HepG2 (cell line): ENCODE data around the gene TSPAN15. TPM values are rescaled to one million over a fixed set of nuclear protein-coding genes. Genes with fewer than 3 reads are reported as not detected.

ENCODE experiments used
- ATAC-seq: fragments of 200-7000 bp; cut with Tn5 transposase; 3 replicates; pipeline ENCODE4 v1.9.1; 2020; ENCODE audit warnings: mild to moderate bottlenecking, moderate library complexity
- BruUV-seq: library from RNA; stranded (reverse); fragments of 400-500 nt; replicated peaks from 2 replicates; lab custom pipeline; 2021; lab: Mats Ljungman, UMichigan
- CTCF ChIA-PET: fragments of 300-600 bp; formaldehyde crosslinking; extraction: SDS; loops from one replicate; lab custom pipeline; 2021; ENCODE audit warnings: low total read pairs, inconsistent platforms, low intra/inter-chr PET ratio; lab: Yijun Ruan, JAX
- POLR2A ChIA-PET: fragments of 350-600 bp; sonication (Branson Sonifier 250); formaldehyde crosslinking; loops from one replicate; lab custom pipeline; 2020; ENCODE audit warnings: antibody characterized with exemption, inconsistent platforms; lab: Yijun Ruan, JAX
- DNase-seq: peaks from one replicate; pipeline ENCODE4 v3.0.0-alpha.2; 2015; ENCODE audit warnings: low spot score
- FAIRE-seq: peaks from 3 replicates; lab custom pipeline; 2011; peaks lifted over from hg19 to GRCh38; lab: Jason Lieb, UNC
- H2AFZ ChIP-seq: one replicate; pipeline ENCODE4 v1.6.1; 2011; ENCODE audit warnings: low read length, inconsistent platforms
- H3K27ac ChIP-seq: fragments of 300-600 bp; 3 replicates; pipeline ENCODE4 v1.8.0; 2011; ENCODE audit warnings: mixed run types, mild to moderate bottlenecking, mixed read lengths, low read length, inconsistent platforms; ENCODE audit not compliant: insufficient read depth; ENCODE audit errors: extremely low read length
- H3K27me3 ChIP-seq, 2 experiments: fragments of 200-600 bp in 1 of 2; 2 replicates in 1 of 2; 3 replicates in 1 of 2; pipeline versions ENCODE4 v1.6.0 to v1.8.0; 2011; ENCODE audit warnings: low read length in 2 of 2, mild to moderate bottlenecking in 2 of 2, moderate library complexity in 2 of 2, inconsistent platforms in 1 of 2; ENCODE audit not compliant: insufficient read depth in 2 of 2, control insufficient read depth in 1 of 2
- H3K36me3 ChIP-seq, 2 experiments: fragments of 200-600 bp in 1 of 2; replicated peaks in 1 of 2; 2 replicates in 1 of 2; 3 replicates in 1 of 2; pipeline versions ENCODE4 v1.5.1 to v1.8.0; 2011; ENCODE audit warnings: low read length in 2 of 2, inconsistent platforms in 1 of 2; ENCODE audit not compliant: insufficient read depth in 2 of 2, control insufficient read depth in 1 of 2
- H3K4me1 ChIP-seq: 2 replicates; pipeline ENCODE4 v1.5.1; 2012; ENCODE audit warnings: low read length, inconsistent platforms; ENCODE audit not compliant: insufficient read depth
- H3K4me2 ChIP-seq: 2 replicates; pipeline ENCODE4 v1.6.0; 2011; ENCODE audit warnings: low read depth, low read length, inconsistent platforms
- H3K4me3 ChIP-seq, 3 experiments: fragments of 200-600 bp in 1 of 3; sonication (generic), shearing (Covaris generic) in 1 of 3; replicated peaks in 1 of 3; 2 replicates each; pipeline ENCODE4 v1.5.1; 2011 to 2016; ENCODE audit warnings: low read length in 3 of 3, inconsistent platforms in 2 of 3, low read depth in 2 of 3, mild to moderate bottlenecking in 2 of 3, control low read depth in 1 of 3, mixed read lengths in 1 of 3; ENCODE audit not compliant: insufficient read depth in 1 of 3
- H3K79me2 ChIP-seq: one replicate; pipeline ENCODE4 v1.6.1; 2011; ENCODE audit warnings: low read length, inconsistent platforms; ENCODE audit not compliant: insufficient read depth
- H3K9ac ChIP-seq: 2 replicates; pipeline ENCODE4 v1.6.0; 2011; ENCODE audit warnings: mild to moderate bottlenecking, low read depth, low read length, inconsistent platforms; ENCODE audit not compliant: insufficient read depth
- H3K9me3 ChIP-seq: 2 replicates; pipeline ENCODE4 v1.5.1; 2012; ENCODE audit warnings: mild to moderate bottlenecking, low read length
- H4K20me1 ChIP-seq: 2 replicates; pipeline ENCODE4 v1.6.0; 2011; ENCODE audit warnings: inconsistent platforms, mild to moderate bottlenecking, low read length, moderate library complexity; ENCODE audit not compliant: insufficient read depth
- ARNT ChIP-seq: fragments of 450-650 bp; IDR thresholded peaks from 2 replicates; pipeline ENCODE4 v1.6.1; 2017
- KDM3A ChIP-seq: IDR thresholded peaks from 2 replicates; pipeline ENCODE4 v1.6.1; 2018; ENCODE audit warnings: low read depth, missing compliant biosample characterization
- SETDB1 ChIP-seq: sonication (generic); formaldehyde crosslinking; IDR thresholded peaks from 2 replicates; pipeline ENCODE4 v1.5.1; 2020; ENCODE audit warnings: missing genetic modification reagents, mild to moderate bottlenecking, borderline replicate concordance
- U2AF2 ChIP-seq: fragments of 200-400 bp; formaldehyde crosslinking; IDR thresholded peaks from 2 replicates; pipeline ENCODE4 v1.6.1; 2017; ENCODE audit warnings: low read depth, mild to moderate bottlenecking, low read length
- YEATS2 ChIP-seq: sonication (generic); formaldehyde crosslinking; IDR thresholded peaks from 2 replicates; pipeline ENCODE4 v1.4.0; 2020; ENCODE audit warnings: missing genetic modification reagents, borderline replicate concordance
- ZNF747 ChIP-seq: sonication (generic); formaldehyde crosslinking; IDR thresholded peaks from 2 replicates; pipeline ENCODE4 v1.8.1; 2023; ENCODE audit warnings: missing genetic modification reagents, mild to moderate bottlenecking, borderline replicate concordance
- ZNF782 ChIP-seq: sonication (generic); formaldehyde crosslinking; IDR thresholded peaks from 2 replicates; pipeline ENCODE4 v1.4.0; 2020; ENCODE audit warnings: missing genetic modification reagents, mild to moderate bottlenecking, borderline replicate concordance
- WGBS: methylation state at CpG from one replicate; pipeline ENCODE4 v1.1.6; 2017; ENCODE audit warnings: low lambda C conversion rate; 5-methylcytosine and 5-hydroxymethylcytosine counted together
- in situ Hi-C: cut with HindIII; loops from 2 replicates; pipeline ENCODE4 v1.10.0; 2017; ENCODE audit warnings: low pct_unique_long_range_greater_than_20kb; ENCODE audit not compliant: extremely low pct_ligation_motif_present
- intact Hi-C: fragments of 100-400 bp; cut with micrococcal nuclease; formaldehyde crosslinking; loops from one replicate; pipeline ENCODE4 v1.10.0; 2022; ENCODE audit not compliant: unreplicated experiment
- polyA plus RNA-seq, 8 experiments: library from polyadenylated mRNA; depleted of rRNA in 3 of 8; stranded (reverse) in 7 of 8; unstranded in 1 of 8; fragments of >200 nt; fragmentation: Illumina TruSeq in 4 of 8; extraction: Trizol in 4 of 8; gene quantifications; 2 replicates each; pipeline versions ENCODE4 v1.2.1 to v1.2.3, GENCODE V29; 2011 to 2016; ENCODE audit warnings: low read depth in 4 of 8, missing spikeins in 1 of 8, mixed read lengths in 1 of 8; ENCODE audit not compliant: insufficient read depth in 1 of 8
- total RNA-seq, 5 experiments: library from RNA; depleted of rRNA; stranded (reverse); fragments of >200 nt; fragmentation: Illumina TruSeq; extraction: Trizol; gene quantifications; 2 replicates each; pipeline ENCODE4 v1.2.3, GENCODE V29; 2016; ENCODE audit warnings: low read depth in 1 of 5
- TF ChIP-seq, protein P1 (sequence below): sonication (generic); formaldehyde crosslinking; IDR thresholded peaks from 2 replicates; pipeline ENCODE4 v1.4.0; 2020; ENCODE audit warnings: low read depth, missing genetic modification reagents
- TF ChIP-seq, protein P2 (sequence below): sonication (generic); formaldehyde crosslinking; IDR thresholded peaks from 2 replicates; pipeline ENCODE4 v1.4.0; 2020; ENCODE audit warnings: mild to moderate bottlenecking, low read depth, missing genetic modification reagents
- TF ChIP-seq, protein P3 (sequence below): fragments of 450-650 bp; IDR thresholded peaks from 2 replicates; pipeline ENCODE4 v1.6.1; 2017
- TF ChIP-seq, protein P4 (sequence below): sonication (generic); formaldehyde crosslinking; IDR thresholded peaks from 2 replicates; pipeline ENCODE4 v1.4.0; 2020; ENCODE audit warnings: missing genetic modification reagents, mild to moderate bottlenecking, borderline replicate concordance

TSPAN15 gene
- total and polyA plus RNA-seq, 2 of the 13 experiments (the other 11 are each of a cell fraction or from before 2014, with no cell fraction given), result 0.27 to 3.2 TPM

DNA sequence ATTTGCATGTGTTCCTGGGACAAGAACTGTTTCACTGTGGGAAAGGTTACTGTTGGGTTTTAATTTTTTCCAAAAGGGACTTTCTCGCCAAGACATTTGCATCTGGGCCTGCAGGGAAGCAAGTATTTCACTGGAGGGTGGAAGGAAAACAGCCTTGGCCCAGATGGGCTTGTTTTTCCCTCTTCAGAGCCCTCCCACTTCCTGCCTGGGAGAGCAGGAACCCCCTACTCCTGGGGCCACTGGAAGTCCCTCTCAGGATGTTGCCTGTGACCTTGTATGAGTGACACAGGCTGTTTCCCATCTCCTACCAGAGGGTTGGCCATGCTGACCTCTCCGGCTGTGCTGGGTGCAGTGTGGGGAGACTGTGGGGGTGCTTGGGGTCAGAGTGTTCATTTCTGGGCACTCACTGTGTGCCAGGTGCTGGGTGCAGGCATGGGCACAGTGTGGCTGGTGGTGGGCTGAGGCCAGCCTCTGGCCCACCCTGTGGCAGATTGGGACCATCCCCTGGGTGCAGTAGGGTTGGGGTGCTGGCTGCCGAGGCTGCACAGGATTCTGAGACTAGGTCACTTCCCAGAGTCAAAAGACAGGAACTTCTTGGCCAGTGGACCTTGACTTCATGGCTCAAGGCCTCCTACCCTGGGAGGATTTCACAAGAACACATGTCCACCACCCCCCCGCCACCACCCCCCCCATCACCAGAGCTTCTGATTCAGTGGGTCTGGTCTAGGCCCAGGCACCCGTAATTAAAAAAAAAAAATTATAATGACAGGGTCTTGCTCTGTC, 10.2 kb downstream of the TSPAN15 start (continued):
- TF ChIP-seq, protein P1, sequence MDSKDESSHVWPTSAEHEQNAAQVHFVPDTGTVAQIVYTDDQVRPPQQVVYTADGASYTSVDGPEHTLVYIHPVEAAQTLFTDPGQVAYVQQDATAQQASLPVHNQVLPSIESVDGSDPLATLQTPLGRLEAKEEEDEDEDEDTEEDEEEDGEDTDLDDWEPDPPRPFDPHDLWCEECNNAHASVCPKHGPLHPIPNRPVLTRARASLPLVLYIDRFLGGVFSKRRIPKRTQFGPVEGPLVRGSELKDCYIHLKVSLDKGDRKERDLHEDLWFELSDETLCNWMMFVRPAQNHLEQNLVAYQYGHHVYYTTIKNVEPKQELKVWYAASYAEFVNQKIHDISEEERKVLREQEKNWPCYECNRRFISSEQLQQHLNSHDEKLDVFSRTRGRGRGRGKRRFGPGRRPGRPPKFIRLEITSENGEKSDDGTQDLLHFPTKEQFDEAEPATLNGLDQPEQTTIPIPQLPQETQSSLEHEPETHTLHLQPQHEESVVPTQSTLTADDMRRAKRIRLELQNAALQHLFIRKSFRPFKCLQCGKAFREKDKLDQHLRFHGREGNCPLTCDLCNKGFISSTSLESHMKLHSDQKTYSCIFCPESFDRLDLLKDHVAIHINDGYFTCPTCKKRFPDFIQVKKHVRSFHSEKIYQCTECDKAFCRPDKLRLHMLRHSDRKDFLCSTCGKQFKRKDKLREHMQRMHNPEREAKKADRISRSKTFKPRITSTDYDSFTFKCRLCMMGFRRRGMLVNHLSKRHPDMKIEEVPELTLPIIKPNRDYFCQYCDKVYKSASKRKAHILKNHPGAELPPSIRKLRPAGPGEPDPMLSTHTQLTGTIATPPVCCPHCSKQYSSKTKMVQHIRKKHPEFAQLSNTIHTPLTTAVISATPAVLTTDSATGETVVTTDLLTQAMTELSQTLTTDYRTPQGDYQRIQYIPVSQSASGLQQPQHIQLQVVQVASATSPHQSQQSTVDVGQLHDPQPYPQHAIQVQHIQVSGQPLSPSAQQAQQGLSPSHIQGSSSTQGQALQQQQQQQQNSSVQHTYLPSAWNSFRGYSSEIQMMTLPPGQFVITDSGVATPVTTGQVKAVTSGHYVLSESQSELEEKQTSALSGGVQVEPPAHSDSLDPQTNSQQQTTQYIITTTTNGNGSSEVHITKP (CRISPR knock-in tag), result 0 out of 2 replicates have a peak, but pooled peaks have one; percentile 22
- TF ChIP-seq ZNF782 (CRISPR knock-in tag) (no peak), YEATS2 (CRISPR knock-in tag) (no peak), U2AF2 (no peak)
- TF ChIP-seq, protein P2, sequence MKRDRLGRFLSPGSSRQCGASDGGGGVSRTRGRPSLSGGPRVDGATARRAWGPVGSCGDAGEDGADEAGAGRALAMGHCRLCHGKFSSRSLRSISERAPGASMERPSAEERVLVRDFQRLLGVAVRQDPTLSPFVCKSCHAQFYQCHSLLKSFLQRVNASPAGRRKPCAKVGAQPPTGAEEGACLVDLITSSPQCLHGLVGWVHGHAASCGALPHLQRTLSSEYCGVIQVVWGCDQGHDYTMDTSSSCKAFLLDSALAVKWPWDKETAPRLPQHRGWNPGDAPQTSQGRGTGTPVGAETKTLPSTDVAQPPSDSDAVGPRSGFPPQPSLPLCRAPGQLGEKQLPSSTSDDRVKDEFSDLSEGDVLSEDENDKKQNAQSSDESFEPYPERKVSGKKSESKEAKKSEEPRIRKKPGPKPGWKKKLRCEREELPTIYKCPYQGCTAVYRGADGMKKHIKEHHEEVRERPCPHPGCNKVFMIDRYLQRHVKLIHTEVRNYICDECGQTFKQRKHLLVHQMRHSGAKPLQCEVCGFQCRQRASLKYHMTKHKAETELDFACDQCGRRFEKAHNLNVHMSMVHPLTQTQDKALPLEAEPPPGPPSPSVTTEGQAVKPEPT (CRISPR knock-in tag), result no peak

DNA sequence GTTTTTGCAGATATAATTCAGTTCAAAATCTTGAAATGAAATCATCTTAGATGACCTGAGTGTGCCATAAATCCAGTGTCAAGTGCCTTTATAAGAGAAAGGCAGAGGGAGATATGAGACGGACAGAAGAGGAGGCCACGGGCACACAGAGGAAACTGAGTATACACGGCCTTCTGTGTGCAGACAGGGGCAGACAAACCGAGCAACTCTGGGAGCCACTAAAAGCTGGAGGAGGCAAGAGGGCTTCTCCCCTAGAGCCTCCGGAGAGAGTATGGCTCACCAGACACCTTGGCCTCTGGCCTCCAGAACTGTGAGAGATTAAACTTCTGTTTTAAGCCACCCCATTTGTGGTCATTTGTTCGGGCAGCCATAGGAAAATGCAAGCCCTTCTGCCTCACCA, 12.6 kb downstream of the TSPAN15 start:
- Histone ChIP-seq H3K27ac (no peak overlapping the region), H3K4me3 (no peak overlapping the region), H3K9me3 (no peaks in the 10 kb centered on the region), H3K36me3 (no peaks in the 10 kb centered on the region), H3K4me1 (peaks cover 16% of the 10 kb centered on the region; the same call in 1 of the 2 replicates), H3K79me2 (no peaks in the 10 kb centered on the region), H3K27me3 (peaks cover 0 to 1% of the 10 kb centered on the region in 2 experiments; a peak in 1 of 5 replicates), H3K9ac (no peak overlapping the region), H3K4me2 (no peak overlapping the region), H2AFZ (no peak overlapping the region), H4K20me1 (no peaks in the 10 kb centered on the region)
- intact Hi-C loops, result no loop called here
- DNase-seq (no peak), FAIRE-seq (no peak), ATAC-seq (no peak)
- ChIA-PET POLR2A (no interaction called here), CTCF (no interaction called here)
- BruUV-seq, result no TSS peak
- 55% methylated on average over 6 of the region's 6 CpGs for WGBS
- in situ Hi-C loops, result no loop called here
- TF ChIP-seq SETDB1 (CRISPR knock-in tag), result no peak
- TF ChIP-seq KDM3A (CRISPR knock-in tag), result no peak
- TF ChIP-seq, protein P3, sequence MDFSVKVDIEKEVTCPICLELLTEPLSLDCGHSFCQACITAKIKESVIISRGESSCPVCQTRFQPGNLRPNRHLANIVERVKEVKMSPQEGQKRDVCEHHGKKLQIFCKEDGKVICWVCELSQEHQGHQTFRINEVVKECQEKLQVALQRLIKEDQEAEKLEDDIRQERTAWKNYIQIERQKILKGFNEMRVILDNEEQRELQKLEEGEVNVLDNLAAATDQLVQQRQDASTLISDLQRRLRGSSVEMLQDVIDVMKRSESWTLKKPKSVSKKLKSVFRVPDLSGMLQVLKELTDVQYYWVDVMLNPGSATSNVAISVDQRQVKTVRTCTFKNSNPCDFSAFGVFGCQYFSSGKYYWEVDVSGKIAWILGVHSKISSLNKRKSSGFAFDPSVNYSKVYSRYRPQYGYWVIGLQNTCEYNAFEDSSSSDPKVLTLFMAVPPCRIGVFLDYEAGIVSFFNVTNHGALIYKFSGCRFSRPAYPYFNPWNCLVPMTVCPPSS, result no peak
- no peak for TF ChIP-seq ARNT
- no peak for TF ChIP-seq ZNF747 (CRISPR knock-in tag)
- TF ChIP-seq, protein P4, sequence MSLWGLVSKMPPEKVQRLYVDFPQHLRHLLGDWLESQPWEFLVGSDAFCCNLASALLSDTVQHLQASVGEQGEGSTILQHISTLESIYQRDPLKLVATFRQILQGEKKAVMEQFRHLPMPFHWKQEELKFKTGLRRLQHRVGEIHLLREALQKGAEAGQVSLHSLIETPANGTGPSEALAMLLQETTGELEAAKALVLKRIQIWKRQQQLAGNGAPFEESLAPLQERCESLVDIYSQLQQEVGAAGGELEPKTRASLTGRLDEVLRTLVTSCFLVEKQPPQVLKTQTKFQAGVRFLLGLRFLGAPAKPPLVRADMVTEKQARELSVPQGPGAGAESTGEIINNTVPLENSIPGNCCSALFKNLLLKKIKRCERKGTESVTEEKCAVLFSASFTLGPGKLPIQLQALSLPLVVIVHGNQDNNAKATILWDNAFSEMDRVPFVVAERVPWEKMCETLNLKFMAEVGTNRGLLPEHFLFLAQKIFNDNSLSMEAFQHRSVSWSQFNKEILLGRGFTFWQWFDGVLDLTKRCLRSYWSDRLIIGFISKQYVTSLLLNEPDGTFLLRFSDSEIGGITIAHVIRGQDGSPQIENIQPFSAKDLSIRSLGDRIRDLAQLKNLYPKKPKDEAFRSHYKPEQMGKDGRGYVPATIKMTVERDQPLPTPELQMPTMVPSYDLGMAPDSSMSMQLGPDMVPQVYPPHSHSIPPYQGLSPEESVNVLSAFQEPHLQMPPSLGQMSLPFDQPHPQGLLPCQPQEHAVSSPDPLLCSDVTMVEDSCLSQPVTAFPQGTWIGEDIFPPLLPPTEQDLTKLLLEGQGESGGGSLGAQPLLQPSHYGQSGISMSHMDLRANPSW (CRISPR knock-in tag), result no peak
